ENCODE results near the gene SH3D21. TPM values are rescaled to one million over a fixed set of nuclear protein-coding genes. Genes with fewer than 3 reads are reported as not detected.

The SH3D21 gene
- total and polyA plus RNA-seq, 2 donors (not counting 1 experiment from before 2014, with no cell fraction given) = 0.49 to 1.8 TPM

DNA sequence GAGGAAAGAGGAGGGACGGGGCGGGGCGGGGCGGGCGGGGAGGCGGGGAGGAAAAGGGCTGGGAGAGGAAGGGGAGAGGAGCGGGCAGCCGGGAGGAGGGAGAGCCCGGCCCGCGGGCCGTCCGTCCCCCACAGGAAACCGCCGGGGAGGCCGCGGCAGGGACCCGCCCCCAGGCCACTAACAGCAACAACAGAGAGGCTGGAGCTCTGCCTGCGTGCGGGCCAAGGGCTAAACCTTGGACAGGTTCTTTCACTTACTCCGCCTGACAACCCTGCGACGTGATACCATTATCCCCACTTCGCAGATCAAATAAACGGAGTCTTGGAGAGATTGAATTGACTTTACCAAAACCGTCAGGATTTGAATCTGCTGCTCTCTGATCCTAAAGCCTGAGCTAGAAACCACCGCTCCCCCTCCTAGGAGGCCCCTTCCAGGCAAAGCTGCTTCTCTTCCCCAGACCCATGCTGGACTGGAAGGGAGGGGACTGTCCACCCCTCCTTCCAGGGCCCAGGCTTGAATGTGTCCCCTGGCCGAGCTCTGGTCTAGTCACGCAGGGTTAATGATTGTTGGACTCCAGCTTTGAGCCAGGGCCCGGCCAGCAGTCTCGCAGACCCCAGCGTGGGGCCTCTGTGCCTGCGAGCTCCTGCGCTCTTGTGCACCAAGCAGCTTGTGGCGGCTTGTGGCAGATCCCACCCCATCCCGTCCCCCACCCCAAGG lies 17.6 kb downstream of the SH3D21 start, which contains the start of gene EVA1B:
TSS of gene EVA1B (minus strand) at position 10 of the 717 bp plus-strand sequence. CDS start 608 bp downstream, outside the sequence.
- peak within 1 kb of the TSS; percentile 71 for H3K9ac ChIP-seq (ENCODE audit: low read length)
- peaks cover 0 to 36% (median 12%) of the 10 kb centered on the region in 4 experiments for H3K27me3 ChIP-seq (replicated peaks in 1 of 4; ENCODE audit: control extremely low read depth in 1 of 4, control insufficient read depth in 3 of 4, insufficient read depth in 4 of 4, low read length in 3 of 4)
- peak within 1 kb of the TSS; percentile 84 for H3K4me3 Mint-ChIP-seq
- intact Hi-C loops (cut with micrococcal nuclease) = loop anchor here (1.0 to 5.0 kb wide), 2 partner anchors 17 to 44 kb away; partner anchors contain the start of gene SH3D21
- ATAC-seq (ENCODE audit: low read depth) = peak; percentile 46
- H3K36me3 ChIP-seq (replicated peaks in 1 of 2; ENCODE audit: control extremely low read depth in 1 of 2, control insufficient read depth in 1 of 2, extremely low read depth in 1 of 2, insufficient read depth in 2 of 2, low read length in 1 of 2) = no peaks in the 10 kb centered on the region
- H3K4me1 Mint-ChIP-seq = peaks cover 32% of the 10 kb centered on the region
- H3K79me2 ChIP-seq (ENCODE audit: control insufficient read depth, insufficient read depth, low read length) = no peaks in the 10 kb centered on the region
- peaks cover 28% of the 10 kb centered on the region for H3K27me3 Mint-ChIP-seq
- H3K27ac ChIP-seq (ENCODE audit: low read length in 2 of 2) = no peak within 1 kb of the TSS
- H3K4me2 ChIP-seq (replicated peaks; ENCODE audit: low read depth, low read length, poor library complexity, severe bottlenecking) = peak within 1 kb of the TSS; percentile 97
- ChIA-PET POLR2A (interaction anchor here (1.0 to 1.2 kb wide), 3 partner anchors 8 to 141 kb away, joined by 3 to 6 read pairs (median 3); partner anchors contain the start of gene MRPS15), CTCF (interaction anchor here (0.7 to 2.1 kb wide), 8 partner anchors 9 to 218 kb away, joined by 3 to 7 read pairs (median 4); partner anchors contain the start of gene THRAP3)
- H3K4me3 ChIP-seq (ENCODE audit: control extremely low read depth in 1 of 5, extremely low read depth in 1 of 5, insufficient read depth in 1 of 5, low read depth in 2 of 5, low read length in 4 of 5) = peak within 1 kb of the TSS; percentile 35 to 78 (median 63)
- peaks cover 33 to 40% of the 10 kb centered on the region in 2 donors for H3K4me1 ChIP-seq (ENCODE audit: control insufficient read depth in 2 of 2, insufficient read depth in 2 of 2, low read length in 2 of 2)
- no peaks in the 10 kb centered on the region for H3K9me3 ChIP-seq (ENCODE audit: control extremely low read depth in 1 of 3, control insufficient read depth in 2 of 3, insufficient read depth in 1 of 3, low read length in 2 of 3)
- H4K20me1 ChIP-seq (ENCODE audit: control insufficient read depth, insufficient read depth, low read length, poor library complexity, severe bottlenecking) = peaks cover 8% of the 10 kb centered on the region
- peak; percentile 49 for DNase-seq
- H2AFZ ChIP-seq (ENCODE audit: insufficient read depth, low read depth, low read length, poor library complexity, severe bottlenecking) = peak within 1 kb of the TSS; percentile 71
- TF ChIP-seq, protein P1, sequence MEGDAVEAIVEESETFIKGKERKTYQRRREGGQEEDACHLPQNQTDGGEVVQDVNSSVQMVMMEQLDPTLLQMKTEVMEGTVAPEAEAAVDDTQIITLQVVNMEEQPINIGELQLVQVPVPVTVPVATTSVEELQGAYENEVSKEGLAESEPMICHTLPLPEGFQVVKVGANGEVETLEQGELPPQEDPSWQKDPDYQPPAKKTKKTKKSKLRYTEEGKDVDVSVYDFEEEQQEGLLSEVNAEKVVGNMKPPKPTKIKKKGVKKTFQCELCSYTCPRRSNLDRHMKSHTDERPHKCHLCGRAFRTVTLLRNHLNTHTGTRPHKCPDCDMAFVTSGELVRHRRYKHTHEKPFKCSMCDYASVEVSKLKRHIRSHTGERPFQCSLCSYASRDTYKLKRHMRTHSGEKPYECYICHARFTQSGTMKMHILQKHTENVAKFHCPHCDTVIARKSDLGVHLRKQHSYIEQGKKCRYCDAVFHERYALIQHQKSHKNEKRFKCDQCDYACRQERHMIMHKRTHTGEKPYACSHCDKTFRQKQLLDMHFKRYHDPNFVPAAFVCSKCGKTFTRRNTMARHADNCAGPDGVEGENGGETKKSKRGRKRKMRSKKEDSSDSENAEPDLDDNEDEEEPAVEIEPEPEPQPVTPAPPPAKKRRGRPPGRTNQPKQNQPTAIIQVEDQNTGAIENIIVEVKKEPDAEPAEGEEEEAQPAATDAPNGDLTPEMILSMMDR (IDR thresholded peaks at IDR 0.05) = no peak
- no peak for TF ChIP-seq EZH2 (IDR thresholded peaks at IDR 0.05; ENCODE audit: borderline replicate concordance, insufficient read depth, low read depth, low read length, poor library complexity, severe bottlenecking)
- WGBS (ENCODE audit: insufficient coverage) = 7% methylated on average over 25 of the region's 36 CpGs
- no peaks in the 10 kb centered on the region for H3K9me3 Mint-ChIP-seq (ENCODE audit: insufficient read depth)
- H3K27ac Mint-ChIP-seq = peak within 1 kb of the TSS; percentile 26

Measured in B cell (primary cell).